GM06990 (cell line): ENCODE data around the gene MPV17L2.

Source experiments
- DNase-seq: peaks from one replicate; pipeline ENCODE4 v3.0.0-alpha.2; 2011; ENCODE audit not compliant: insufficient read length; ENCODE audit errors: extremely low read depth
- H3K27me3 ChIP-seq: replicated peaks from 2 replicates; pipeline ENCODE4 v1.6.0; 2011; ENCODE audit warnings: low read length; ENCODE audit not compliant: control insufficient read depth, insufficient read depth
- H3K36me3 ChIP-seq: 2 replicates; pipeline ENCODE4 v1.5.1; 2011; ENCODE audit warnings: low read length; ENCODE audit not compliant: control insufficient read depth, insufficient read depth
- H3K4me3 ChIP-seq: replicated peaks from 2 replicates; pipeline ENCODE4 v1.5.1; 2011; ENCODE audit warnings: low read depth, mild to moderate bottlenecking, control low read depth, low read length
- TF ChIP-seq, protein P1 (sequence below): IDR thresholded peaks from 2 replicates; pipeline ENCODE4 v1.5.1; 2011; ENCODE audit warnings: low read length, control low read depth, mild to moderate bottlenecking, inconsistent platforms; ENCODE audit not compliant: insufficient read depth, poor library complexity, severe bottlenecking

MPV17L2 gene

DNA sequence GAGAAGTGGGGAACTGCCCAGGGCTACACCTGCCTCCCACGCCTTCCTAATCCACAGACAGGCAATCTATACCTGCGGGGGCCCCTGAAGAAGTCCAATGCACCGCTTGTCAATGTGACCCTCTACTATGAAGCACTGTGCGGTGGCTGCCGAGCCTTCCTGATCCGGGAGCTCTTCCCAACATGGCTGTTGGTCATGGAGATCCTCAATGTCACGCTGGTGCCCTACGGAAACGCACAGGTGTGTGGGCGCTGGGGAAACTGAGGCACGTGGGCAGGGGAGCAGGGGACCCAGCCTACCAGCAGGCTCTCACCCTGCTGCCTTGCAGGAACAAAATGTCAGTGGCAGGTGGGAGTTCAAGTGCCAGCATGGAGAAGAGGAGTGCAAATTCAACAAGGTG, 18.0 kb upstream of the MPV17L2 start:
- Histone ChIP-seq H3K27me3 (no peaks in the 10 kb centered on the region), H3K36me3 (peaks cover 17% of the 10 kb centered on the region)

DNA sequence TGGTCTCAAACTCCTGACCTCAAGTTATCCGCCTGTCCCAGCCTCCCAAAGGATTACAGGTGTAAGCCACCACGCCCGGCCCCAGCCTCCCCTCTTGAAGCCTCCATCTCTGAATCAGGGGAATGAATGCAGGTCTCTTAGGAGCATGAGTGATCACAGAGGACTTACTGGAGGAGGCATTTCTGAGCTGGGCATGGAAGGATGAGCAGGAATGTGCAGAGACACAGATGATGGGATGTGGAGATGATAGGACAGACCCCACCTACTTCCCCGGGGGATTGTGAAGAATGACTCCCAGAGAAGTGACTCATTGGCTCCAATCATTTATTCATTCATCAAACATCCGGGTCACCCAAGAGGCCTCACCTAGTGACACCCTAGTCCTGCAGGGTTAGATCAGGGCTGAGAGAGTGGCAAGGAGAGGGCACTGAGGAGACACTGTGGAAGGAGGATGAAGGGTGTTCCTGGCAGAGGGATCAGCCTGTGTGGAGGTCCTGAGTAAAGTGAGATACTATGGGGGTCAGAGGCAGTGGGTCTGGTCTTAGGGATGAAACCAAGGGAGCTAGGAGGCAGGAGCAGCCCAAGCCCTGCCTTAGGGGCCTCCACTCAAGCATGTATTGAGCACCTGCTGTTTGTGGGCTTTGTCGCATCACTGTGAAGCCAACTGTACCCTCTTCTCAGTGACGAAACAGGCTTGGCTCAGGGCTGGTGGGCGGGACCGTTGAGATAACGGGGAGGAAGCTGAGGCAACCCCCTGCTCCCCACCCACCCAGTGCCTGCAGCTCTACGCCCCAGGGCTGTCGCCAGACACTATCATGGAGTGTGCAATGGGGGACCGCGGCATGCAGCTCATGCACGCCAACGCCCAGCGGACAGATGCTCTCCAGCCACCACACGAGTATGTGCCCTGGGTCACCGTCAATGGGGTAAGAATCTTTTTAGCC, 16.4 kb upstream of the MPV17L2 start:
- TF ChIP-seq, protein P1, sequence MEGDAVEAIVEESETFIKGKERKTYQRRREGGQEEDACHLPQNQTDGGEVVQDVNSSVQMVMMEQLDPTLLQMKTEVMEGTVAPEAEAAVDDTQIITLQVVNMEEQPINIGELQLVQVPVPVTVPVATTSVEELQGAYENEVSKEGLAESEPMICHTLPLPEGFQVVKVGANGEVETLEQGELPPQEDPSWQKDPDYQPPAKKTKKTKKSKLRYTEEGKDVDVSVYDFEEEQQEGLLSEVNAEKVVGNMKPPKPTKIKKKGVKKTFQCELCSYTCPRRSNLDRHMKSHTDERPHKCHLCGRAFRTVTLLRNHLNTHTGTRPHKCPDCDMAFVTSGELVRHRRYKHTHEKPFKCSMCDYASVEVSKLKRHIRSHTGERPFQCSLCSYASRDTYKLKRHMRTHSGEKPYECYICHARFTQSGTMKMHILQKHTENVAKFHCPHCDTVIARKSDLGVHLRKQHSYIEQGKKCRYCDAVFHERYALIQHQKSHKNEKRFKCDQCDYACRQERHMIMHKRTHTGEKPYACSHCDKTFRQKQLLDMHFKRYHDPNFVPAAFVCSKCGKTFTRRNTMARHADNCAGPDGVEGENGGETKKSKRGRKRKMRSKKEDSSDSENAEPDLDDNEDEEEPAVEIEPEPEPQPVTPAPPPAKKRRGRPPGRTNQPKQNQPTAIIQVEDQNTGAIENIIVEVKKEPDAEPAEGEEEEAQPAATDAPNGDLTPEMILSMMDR: no peak
- Histone ChIP-seq H3K4me3 (peak overlapping the region; percentile 32), H3K36me3 (peaks cover 17% of the 10 kb centered on the region), H3K27me3 (no peaks in the 10 kb centered on the region)
- no peak for DNase-seq

More for the DNA sequence above, 18.0 kb upstream of the MPV17L2 start:
- H3K4me3 ChIP-seq: peak overlapping the region; percentile 81
- DNase-seq: no peak
- TF ChIP-seq, protein P1: no peak

DNA sequence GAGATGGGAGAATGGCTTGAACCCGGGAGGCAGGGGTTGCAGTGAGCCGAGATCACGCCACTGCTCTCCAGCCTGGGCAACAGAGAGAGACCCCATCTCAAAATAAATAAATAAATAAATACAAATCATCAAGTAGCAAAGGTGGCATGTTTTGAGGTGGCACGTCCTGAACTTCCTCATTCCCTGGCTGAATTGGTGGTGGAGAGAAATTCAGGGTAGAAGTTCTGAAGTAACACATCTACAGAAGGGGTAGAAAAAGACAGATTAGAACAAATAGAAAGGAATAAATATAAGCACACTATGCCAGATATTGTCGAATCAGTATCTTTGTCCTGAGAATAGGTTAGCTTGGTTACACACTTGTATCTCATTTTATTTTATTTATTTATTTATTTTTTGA, 13.1 kb upstream of the MPV17L2 start:
- Histone ChIP-seq H3K36me3 (peaks cover 17% of the 10 kb centered on the region), H3K27me3 (no peaks in the 10 kb centered on the region), H3K4me3 (no peak overlapping the region)
- DNase-seq: no peak
- TF ChIP-seq, protein P1: no peak

DNA sequence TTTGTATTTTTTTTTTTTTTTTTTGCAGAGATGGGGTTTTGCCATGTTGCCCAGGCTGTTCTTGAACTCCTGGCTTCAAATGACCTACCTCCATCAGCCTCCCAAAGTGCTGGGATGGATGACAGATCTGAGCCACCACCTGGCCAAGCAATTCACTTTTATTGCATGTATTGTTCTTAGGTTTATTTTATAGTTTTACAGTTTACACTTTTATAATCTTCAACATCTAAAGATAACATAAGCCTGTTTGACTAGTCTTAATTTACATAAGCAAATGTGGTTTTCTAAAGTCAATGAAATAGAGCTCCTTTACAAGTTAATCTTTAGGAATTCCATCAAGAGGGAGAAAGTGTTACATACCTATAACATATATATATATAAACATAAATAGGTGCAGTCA, 9.5 kb upstream of the MPV17L2 start:
- Histone ChIP-seq H3K27me3 (no peaks in the 10 kb centered on the region), H3K4me3 (no peak overlapping the region), H3K36me3 (no peaks in the 10 kb centered on the region)
- DNase-seq: no peak
- TF ChIP-seq, protein P1: no peak

DNA sequence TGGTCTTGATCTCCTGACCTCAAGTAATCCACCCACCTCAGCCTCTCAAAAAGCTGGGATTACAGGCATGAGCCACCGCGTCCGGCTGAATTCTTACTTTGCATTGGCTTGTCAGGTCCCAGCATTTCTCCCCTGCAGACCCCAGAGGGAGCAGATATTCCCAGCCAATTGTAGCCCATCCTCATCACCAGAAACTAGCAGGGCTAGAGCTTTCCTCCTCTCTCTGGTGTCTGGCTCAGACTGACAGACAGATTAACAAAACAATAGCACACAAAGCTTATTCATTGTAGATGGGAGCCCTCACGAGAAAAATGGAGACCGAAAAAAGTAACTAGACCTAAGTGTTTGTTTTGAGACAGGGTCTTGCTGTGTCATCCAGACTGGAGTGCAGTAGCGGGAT, 7.5 kb upstream of the MPV17L2 start:
- TF ChIP-seq, protein P1: no peak
- H3K27me3 ChIP-seq: no peaks in the 10 kb centered on the region
- H3K4me3 ChIP-seq: no peak overlapping the region
- no peaks in the 10 kb centered on the region for H3K36me3 ChIP-seq
- no peak for DNase-seq
